Epidermal melanocyte (primary cell): Measurements from ENCODE around the gene RPL5.
A peak's percentile ranks its signal among the peaks of the same experiment; 100 is the strongest.

Source experiments
- DNase-seq: peaks from one replicate; pipeline ENCODE4 v3.0.0; 2011; ENCODE audit warnings: low spot score; ENCODE audit not compliant: insufficient read length

Gene RPL5

DNA sequence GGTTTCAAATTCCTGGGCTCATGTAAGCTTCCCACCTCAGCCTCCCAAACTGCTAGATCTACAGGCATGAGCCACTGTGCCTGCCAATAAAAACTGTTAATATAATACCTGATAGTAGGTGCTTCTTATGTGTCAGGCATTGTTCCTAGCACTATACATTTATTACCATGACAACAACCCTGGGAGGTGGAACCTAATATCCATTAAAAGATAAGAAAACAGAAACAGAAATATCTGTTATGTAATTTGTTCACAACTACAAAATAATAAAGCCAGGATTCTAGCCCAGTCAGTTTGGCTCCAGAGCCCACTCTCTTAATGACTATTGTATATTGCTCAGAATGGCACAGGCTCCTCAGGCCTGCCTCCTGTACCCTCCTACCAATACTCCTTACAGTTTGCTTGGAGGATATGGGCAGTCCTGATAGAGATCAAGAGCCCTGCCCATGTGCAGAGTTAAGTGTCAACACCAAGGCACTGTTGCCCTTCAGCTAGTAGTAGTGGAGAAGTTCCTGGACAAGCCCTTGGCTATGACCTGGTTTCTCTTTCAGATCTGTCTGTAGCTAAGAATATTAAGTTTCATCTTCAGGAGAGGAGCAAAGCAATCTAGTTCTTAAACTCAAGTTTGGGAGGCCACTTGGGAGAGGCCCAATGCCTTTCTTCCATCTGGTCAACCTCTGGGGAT, 22.4 kb downstream of the RPL5 start:
- no peak for DNase-seq

DNA sequence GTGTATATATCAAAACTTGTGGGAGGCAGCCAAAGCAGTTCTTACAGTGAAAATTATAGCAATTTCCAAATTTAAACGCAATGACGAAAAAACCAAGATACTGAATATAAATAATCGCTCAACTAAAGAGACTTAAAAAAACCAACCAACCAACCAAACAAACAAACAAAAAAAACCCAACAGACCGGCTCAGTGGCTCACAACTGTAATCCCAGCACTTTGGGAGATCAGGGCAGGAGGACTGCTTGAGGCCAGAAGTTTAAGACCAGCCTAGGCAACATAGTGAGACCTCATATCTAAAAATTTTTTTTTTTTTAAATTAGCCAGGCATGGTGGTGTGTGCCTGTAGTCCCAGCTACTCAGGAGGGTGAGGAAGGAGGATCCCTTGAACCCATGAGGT, 23.4 kb downstream of the RPL5 start:
- no peak for DNase-seq

DNA sequence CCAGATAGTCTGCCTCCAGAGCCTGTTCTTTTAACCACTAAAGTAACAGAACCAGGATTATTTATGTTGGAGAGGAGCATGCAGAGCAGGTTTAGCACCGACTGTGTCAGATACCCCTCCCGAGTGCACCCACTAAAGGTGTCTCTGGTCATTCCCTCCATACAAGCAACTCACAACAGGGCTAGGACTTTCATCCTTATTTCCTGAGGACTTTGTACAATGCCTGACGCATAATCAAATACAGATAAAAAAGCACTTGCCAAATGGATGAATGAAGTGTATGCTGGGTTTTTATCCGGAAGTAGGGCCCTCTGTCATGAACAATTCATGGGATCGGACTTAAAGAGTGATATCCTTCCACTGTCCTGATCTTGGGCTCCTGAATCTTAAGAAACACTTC, 26.0 kb downstream of the RPL5 start:
- DNase-seq = no peak

DNA sequence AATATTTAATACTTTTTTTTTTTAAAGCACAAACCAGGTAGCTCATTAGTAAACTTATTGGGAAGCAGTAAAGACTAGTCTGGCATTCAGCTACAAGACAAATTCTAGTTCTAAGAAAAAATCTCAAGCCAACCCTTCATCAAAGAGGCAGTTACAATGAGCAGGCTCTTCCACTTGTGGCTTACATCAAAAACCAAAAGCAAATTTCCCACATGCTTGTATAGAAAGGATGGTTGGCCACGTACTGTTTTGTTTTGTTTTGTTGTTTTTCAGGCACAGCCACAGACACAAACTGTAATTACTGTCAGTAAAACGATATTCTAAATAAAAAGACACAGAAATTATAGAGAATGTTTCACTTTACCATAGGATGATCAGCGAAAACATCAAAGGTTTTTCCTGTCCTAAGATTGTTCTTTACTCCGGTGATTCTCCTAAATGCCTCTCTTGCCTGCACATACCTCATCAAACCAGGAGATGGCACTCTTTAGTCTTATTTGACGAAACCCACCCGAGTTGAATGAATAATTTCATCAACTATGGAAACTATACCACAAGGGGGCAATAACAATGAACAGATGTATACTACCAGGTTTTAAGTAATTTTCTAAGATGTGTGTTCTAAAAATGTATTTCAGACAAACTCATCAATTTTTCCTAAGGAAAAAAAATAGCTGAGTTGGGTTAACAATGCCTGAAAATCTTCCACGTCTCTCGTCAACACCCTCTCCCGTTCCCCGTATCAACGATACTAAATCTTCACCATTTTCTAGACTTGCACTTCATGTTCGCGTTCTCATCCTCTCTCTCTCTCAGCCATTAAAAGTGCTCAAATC, 26.9 kb downstream of the RPL5 start:
- DNase-seq = peak; percentile 36

DNA sequence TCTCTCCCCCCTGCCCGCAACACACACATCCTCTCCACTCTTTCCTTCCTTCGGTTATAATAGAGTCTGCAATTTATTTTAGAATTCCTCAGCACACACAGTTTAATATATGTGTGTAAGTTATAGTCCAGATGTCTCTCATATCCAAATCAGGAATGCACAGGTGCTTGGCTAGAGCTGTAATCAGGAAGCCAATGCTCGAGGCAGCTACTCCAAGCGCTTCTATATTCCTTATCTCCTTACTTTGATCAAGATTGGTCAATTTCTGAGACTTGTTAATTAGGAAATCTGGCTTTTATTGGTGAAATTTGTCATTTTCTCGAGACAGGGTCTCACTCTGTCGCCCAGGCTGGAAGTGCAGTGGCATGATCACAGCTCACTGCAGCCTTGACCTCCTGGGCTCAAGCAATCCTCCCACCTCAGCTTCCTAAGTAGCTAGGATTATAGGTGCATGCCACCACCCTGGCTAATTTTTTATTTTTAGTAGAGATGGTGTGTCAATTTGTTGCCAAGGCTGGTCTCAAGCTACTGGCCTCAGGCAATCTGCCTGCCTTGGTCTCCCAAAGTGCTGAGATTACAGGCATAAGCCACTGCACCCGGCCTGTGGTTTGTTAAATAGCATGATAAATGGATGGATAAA, 27.7 kb downstream of the RPL5 start:
- DNase-seq = no peak

DNA sequence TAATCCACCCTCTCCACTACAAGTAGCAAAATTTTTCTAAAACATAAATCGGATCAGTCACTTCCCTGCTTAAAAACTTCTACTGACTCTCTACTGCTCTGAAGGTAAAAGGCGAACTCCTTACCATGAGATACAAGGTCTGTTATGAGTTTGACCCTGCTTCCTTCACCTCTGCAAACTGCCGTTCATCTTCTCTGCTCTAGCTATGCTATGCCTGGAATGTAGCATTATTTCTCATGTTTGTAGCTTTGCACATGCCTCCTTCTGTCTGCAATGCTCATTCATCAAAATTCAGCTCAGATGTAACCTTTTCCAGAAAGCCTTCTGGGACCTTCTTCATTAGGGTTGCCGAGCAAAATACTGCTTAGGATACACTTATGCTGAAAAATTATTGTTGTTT, 30.8 kb downstream of the RPL5 start:
- no peak for DNase-seq

DNA sequence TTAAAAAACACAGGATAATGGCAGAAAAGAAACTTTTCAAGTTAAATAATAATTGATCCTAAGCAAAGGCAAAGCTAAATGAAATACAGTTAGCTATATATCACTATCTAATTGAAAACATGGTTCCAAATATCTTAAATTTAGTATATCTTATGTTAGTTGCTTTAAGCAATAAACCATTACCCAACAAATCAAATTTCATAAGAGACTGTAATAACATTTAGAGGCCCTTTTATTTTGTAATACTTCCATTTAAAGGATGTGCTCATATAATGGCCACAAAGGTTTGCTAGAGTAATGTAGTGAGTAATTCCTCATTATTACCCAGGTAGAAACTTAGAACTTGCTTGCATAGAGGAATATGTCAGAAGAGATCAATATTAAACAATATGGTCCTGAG, 32.3 kb downstream of the RPL5 start:
- no peak for DNase-seq

DNA sequence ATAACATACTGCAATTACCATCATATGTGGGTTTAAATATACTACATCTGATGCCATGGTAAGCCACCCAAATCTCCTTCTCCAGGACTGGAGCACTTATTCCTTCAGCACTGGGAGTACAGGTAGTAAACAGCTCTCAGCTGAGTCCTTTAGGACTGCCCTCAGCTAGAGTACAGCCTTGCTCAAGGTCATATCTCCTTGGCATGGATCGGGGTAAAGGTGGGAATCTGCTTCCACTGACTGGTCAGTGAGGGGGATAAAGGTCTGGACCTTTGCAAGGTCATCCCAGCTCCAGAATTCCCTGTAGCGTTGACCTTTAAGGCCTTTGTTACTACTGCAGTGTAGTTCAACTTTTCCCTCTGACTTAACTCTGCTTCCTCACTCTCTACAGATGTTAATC, 38.8 kb downstream of the RPL5 start:
- no peak for DNase-seq

DNA sequence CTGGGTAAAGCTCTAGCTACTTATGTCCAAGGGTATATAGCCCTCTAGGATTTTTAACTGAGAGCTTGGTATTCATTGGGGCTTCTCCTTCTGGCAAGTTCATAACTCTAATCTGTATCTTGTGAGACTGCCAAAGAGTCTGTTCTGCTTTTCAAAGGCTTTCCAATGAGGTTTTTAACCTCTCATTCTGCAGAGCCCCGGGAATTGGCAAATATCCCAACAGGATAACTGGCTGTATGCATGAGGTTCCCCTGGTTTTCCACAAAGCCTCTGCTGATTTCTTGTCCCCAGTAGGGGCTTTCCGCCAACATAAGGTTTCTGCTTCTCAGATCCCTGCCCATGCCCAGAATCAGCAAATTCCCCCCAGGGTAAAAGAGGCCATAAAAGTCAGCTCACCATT, 40.9 kb downstream of the RPL5 start:
- DNase-seq = no peak

DNA sequence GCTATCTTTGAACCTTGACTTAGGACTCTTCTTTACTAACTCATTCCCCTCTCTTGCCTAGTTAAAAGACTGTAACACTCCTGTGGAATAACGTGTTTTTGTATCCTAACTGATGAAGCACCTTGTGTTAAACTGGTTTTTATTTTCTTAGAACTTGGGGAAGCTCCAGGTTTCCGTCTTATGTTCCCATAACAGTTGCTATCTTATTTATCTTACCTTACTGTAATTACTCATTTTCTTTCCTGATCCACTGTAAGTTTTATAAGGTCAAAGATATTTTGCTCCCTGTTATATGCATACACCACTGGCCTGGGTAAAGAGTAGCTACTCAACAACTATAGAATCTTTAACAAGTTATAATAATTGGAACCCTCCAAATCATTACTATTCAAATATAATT, 43.1 kb downstream of the RPL5 start:
- DNase-seq = no peak

DNA sequence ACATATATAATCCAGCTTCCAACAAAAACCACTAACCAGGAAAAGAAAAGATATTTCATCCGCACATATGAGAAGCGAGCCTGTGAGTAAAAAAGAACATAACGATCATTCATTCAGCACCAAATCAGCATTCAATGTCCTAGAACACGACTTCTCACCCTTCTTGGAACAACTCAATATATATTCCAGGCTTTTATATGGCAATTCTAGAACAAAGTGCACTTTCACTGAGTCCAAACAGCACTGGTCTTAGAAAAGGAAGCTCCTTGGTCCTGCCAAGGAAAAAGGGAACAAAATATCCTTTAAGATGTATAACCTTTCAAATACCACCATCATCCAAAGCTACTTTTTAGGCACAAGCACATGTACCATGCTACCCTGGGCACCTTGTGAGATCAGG, 44.5 kb downstream of the RPL5 start:
- DNase-seq = no peak

DNA sequence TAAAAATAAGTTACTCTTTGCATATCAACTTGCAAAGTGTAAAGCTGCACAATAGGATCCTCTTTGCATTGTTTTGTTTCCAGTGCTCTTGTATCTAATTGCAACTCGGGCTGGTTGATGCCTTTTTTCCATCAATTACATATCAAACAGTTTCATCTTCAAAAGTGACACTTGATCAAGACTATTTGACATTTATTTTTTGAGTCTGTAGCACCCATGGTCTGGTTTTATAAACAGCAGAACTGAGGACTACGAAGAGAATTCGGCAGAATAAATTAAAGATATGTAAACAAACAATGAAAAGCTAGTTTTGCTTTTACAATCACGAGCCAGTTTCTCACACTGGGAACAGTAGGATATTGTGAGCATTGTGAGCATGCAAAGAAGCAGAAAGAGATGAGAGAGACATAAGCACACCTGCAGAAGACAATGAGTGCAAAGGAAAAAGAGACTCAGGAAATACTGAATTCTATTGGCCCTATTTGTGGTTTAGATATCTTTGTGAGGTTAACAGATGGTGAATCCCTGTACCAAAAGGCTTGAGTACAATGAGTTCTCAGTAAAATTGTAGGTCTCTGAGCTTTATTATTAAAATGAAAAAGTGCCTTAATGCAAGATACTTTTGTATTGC, 45.4 kb downstream of the RPL5 start:
- no peak for DNase-seq

DNA sequence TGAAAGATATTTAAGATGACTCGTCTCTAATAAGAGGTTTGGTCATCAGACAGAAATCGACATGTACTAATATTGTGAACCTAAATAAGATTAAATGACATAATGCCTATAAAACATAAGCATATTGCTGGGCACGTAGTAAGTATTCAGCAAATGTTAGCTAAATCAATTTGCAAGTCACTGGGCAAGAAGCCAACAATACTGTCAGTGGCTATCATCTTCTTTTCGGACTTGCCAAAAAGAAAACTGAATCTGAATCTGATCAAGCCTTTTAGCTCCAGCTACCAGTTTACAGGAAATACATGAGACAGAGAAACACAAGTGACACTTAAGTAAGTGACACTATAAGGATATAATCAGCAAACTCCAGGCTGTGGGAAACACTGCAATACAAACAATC, 46.0 kb downstream of the RPL5 start:
- no peak for DNase-seq

DNA sequence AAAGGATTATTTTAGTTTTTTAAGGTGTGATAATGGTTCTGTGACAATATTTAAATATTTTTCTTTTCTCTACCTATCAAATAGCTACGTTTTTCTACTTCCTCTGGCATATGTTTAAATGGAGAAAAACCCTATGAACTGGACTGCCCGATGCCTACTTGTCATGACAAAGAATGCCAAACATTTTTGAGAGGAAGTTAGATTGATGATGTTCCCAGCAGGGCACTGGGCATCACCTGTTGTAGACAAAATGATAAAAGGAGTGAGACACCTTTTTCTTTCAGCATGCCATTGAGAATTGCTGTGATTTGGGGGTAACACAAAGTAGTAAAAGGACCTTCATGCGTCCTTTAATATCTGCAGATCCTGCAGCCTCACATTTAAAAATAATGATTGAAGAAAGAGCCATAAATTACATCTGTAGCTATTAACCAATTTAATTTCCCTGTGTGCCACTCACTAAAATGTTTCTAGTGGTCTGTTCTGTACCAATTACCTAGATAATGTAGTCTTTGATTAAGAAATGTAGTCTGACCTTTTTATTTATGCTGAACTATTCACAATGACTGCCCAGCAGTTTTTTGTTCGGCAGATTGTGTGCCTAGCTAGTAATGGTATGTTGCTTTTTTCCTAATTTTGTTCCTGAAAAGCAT, 47.6 kb downstream of the RPL5 start:
- no peak for DNase-seq

DNA sequence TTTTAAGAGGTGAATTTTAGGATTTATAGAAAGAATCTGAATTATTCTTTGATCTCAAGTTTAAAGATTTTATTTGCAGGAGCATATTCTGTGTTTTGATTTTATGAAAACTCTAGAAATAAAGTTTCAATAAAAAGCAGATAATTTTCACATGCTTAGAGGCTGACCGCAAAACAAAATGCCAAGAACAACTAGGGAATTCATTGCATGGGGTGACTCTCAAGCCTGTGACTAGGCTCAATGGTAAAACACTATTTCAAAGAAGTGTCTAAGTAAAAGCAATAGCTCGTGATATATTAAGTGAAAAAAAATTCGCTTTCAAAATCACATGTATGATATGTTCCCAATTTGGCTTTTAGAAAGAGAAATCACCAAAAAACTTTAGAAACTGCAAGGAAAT, 49.6 kb downstream of the RPL5 start:
- DNase-seq = no peak

DNA sequence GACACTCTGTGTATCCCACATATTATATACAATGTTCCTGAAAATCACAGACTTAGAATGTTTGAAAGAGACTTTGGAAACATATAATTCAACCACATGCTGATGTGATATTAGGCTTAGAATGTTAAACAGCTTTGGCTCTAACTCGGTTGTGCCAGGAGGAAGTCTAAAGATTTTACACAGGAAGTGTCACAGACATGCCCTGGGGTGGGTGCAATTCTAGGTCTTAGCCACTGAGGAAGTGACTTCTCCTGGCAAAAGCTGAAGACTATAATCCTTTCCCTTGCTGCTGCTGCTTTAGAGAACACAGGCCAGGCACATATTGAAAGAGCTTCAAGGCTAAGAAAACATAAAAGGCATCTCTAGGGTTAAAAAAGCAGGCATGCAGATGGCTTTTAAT, 51.0 kb downstream of the RPL5 start:
- no peak for DNase-seq

DNA sequence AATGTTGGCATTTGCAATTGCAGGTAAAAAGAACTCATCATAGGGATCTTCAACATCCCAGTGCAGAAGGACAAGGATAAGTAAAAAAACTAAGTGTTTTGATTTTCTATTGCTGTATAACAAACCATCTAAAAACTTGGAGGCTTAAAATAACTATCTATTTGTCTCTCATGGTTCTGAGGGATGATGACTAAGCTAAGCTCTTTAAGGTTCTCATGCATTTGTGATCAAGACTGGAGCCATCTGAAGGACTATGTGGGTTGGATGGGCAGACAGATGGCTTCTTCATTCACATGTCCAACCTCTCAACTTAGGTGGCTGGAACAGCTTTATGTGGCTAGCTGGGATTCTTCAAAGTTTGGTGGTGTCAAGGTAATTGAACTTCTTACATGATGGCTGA, 51.5 kb downstream of the RPL5 start:
- no peak for DNase-seq

DNA sequence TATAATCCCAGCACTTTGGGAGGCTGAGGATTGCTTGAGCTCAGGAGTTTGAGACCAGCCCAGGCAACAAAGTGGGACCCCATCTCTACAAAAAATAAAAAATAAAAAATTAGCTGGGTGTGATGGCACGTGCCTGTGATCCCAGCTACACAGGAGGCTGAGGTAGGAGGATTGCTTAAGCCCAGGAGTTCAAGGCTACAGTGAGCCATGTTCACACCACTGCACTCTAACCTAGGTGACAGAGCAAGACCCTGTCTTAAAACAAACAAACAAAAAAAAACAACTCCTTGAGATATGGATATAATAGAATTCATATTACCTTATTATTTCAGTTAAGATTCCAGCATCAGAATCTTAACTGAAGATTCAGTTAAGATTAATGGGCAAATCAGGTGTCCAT, 52.4 kb downstream of the RPL5 start:
- DNase-seq = no peak

DNA sequence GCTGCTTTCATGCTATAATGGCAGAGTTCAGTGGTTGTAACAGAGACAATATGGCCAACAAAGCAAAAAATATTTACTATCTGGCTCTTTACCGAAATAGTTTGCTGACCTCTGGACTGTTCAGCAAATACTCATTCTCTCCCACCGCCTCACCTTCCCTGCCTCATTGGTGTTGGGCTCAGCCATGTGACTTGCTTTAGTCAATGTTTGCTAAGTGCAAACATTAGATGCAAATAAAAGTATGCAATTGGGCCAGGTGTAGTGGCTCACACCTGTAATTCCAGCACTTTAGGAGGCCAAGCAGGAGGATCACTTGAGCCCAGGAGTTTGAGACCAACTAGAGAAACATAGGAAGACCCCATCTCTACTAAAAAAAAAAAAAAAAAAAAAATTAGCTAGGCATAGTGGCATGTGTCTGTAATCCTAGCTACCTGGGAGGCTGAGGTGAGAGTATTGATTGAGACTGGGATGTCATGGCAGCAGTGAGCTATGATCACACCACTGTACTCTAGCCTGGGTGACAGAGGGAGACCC, 55.1 kb downstream of the RPL5 start:
- DNase-seq = no peak

DNA sequence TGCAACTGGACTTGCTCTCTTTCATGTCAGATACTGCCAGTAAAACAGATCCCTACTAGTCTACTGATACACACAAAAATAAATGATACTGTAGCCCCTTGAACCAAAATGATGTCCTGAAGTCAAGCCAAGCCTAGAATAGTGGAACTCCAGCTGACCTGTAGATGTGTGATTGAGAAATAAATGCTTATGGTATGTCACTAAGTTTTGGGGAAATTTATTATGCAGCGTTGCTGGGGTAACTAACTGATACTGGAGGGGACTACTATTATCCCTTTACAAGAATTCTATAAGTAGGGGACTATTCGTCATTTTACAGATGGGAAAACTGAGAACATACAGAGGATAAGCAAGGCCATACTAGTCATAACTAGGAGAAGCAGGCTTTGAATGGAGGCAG, 55.6 kb downstream of the RPL5 start:
- DNase-seq = no peak
